ENCODE data around the gene NEK8.

NEK8 gene

DNA sequence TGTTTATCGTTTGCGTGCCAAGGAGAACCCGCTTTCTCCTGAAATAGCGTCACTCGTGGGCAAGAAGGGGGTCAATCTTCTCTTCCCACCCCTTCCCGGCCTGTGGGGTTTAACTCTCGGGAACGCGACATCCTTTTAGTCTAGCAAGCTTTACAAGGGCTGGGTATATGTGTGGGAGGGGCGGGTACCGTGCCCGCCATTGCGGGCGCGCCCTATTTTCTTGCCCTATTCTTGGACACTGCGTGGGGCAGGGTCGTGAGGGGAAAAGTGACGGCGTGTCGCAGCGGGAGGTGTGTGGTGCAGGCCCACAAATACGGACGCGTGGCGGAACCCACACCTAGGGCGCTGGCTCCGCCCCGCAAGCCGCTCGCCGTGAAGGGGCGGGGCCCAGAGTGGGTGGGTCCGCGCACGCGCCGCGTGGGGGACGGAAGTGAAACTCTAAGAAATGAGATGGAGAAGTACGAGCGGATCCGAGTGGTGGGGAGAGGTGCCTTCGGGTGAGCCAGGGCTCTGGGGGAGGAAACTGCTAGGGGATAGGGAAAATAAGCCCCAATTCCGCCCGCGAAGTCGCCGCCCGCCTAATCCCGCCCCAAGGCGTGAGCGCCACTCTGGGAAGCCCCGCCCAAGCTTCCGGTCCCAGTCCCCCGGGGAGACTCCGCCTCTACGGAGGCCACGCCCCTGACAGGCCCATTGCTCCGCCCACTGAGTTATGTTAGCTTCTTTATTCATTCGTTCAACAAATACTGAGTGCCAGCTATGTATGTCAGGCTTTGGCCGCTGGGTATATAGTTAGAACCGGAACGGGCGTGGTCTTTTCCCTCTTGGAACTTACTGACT, at the start of gene NEK8:
Gene NEK8 (plus strand): TSS at position 425 of the 837 bp plus-strand sequence. CDS start 26 bp downstream, at position 451.
- DNase-seq (ENCODE audit: low read depth), result no peak

DNA sequence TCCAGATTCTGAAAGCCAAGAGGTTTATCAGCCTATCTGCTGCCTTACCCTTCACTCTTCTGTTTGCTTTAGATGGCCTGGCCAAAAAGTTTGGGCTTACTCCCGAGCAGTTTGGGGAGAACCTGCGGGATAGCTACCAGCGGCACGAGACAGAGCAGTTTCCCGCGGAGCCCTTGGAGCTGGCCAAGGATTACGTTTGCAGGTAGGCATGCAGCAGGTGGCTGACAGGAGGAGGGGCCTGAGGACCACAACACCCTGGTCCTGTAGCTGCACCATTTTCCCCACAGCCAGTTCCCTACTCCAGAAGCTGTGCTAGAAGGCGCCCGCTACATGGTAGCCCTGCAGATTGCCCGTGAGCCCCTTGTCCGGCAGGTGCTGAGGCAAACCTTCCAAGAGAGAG, 45.9 kb upstream of the NEK8 start:
- no peak for DNase-seq (ENCODE audit: low read depth)

DNA sequence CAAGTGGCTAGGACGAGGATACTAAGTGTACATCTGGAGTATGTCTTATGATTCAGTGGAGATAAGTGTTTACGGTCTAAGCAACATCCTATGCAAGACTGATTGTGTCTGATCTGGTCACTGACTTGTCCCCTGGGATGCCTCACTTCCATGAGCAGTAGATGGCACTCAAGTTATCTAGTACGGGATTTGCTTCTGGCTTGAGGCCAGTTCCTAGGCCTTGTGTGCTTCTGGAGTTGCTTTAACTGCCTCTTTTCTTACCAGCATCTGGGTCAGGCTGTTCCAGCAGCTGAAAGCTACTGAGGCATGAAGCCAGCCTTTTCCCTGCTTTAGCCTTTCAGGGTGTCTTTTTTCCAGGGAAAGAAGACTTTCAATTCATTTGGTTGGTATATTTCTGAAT, 43.6 kb upstream of the NEK8 start:
- DNase-seq (ENCODE audit: low read depth), result no peak

- no peak for DNase-seq (ENCODE audit: low read depth)
Observed at GRCh38 chr17:28685366-28685765, 43.2 kb upstream of the NEK8 start.

DNA sequence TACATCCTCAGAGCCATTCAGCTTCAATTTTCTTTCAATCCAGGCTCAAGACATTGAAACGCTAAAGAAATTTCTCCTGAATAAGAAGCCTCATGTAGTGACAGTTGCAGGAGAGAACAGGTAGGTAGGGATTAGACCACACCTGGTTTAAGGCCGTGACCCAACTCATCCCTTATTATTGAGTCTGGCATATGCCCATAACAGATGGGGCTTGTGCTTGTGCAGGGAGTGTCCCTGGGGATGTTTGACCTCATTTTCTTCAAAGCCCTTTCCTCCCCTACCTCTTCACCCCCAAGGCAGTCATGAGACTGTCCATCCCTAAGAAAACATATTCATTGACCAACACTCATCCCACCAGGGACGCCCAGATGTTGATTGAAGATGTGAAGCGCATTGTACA, 42.3 kb upstream of the NEK8 start:
- DNase-seq (ENCODE audit: low read depth), result no peak

DNA sequence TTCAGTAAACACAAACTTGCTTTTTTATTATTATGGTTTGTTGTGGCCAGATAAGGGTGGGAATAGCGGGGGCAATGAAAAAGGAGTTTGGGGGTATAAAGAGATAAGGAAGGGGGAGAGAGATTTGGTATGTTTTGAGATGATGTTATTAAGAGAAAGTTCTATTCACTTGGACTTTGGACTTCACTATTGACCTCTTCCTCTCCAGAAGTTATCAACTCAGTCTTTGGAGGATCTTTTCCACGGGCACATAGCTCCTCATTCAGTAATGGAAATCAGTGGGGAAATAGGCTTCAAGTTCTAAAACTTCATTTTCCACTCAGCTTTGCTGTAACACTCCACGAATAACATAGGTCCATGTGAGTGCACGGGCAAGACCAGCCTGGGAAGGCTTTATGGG, 40.1 kb upstream of the NEK8 start:
- DNase-seq (ENCODE audit: low read depth), result no peak

GRCh38 chr17:28689011-28689410, 39.6 kb upstream of the NEK8 start:
- no peak for DNase-seq (ENCODE audit: low read depth)

- no peak for DNase-seq (ENCODE audit: low read depth)
Observed at GRCh38 chr17:28693869-28694268, 34.7 kb upstream of the NEK8 start.

DNA sequence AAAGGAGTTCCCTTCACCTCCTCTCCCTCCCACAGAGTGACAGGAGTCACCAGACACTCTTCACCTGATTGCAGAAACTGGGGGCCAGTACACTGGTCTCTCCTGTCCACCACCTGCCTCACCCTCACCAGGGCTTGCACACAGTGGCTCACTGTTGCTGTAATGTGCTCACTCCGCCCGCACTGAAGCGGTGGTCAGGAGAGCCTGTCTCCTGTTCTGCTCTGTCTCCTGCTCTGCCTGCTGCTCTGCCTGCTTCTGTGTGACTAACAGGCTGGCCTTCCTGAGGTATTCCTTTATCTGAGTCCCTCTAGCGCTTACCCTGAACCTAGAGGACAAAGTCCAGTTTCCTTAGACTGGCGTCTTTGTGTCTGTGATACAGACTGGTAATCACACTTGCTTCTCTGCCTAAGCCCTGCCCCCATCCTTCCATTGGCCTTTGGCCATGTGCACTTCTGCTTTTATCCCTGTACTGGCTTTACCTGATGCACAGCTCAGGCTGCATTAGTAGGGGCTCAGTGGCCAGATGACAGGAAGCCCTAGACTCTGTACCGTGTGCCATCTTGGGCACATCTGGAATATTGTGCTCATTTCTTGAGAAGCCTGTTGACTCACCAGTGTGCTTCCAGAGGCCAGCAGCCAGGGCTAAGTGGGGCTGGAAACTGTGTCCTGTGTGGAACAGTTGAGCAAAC, 30.2 kb upstream of the NEK8 start:
- no peak for DNase-seq (ENCODE audit: low read depth)

GRCh38 chr17:28700278-28700677, 28.3 kb upstream of the NEK8 start:
- DNase-seq (ENCODE audit: low read depth), result no peak

- DNase-seq (ENCODE audit: low read depth), result no peak
Observed at GRCh38 chr17:28700830-28701492, 27.6 kb upstream of the NEK8 start.

- no peak for DNase-seq (ENCODE audit: low read depth)
Observed at GRCh38 chr17:28702026-28702751, 26.4 kb upstream of the NEK8 start.

DNA sequence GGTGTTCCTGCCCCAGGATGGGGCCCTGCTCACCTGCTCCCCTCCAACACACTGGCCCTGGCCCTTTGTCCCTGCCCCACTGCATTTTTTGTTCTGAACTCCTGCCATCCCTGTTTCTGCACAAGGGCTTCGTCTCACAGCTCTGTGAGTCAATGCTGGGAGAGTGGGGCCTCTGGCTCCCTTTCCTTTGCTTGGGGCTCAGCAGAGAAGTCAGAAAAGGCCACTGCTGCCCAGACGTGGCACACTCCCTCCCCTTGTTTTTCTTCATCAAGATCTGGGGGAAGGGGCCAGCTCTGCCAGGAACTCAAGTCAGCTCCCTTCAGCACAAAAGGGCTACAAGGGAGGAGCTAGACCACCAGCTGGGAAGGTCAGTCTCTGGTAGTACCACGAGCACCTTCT, 25.8 kb upstream of the NEK8 start:
- DNase-seq (ENCODE audit: low read depth), result no peak

- no peak for DNase-seq (ENCODE audit: low read depth)
Observed at GRCh38 chr17:28703552-28704218, 24.9 kb upstream of the NEK8 start.

DNA sequence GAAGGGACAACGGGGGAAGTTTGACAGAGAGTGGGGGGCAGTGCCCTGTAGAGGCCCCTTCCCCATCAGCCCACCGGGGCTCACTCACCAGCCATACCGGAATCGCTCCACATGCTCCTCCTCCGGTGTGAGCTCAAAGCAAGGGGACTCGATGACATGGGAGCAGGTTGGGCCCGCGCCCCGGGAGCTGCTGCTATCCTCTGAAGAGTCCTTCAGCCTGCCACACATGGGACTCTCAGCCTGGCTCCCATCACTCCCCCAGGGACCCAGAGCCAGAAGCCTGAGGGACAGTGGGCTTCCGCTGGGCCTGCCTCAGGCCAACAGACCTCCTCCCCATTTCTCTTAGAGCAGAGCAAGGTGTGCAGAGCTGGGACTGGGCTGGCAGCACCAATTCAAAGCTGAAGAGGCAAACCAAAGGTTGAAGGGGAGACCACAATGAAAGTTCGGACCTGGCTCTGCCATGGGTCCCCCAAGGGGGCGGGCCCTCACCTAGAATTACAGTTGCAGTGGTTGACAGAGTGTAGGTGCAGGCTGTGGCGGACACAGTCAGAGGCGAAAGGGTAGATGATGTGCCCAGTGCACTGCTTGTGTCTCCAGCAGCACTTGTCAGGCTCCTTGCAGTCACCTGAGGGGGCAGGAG, 24.2 kb upstream of the NEK8 start:
- no peak for DNase-seq (ENCODE audit: low read depth)

DNA sequence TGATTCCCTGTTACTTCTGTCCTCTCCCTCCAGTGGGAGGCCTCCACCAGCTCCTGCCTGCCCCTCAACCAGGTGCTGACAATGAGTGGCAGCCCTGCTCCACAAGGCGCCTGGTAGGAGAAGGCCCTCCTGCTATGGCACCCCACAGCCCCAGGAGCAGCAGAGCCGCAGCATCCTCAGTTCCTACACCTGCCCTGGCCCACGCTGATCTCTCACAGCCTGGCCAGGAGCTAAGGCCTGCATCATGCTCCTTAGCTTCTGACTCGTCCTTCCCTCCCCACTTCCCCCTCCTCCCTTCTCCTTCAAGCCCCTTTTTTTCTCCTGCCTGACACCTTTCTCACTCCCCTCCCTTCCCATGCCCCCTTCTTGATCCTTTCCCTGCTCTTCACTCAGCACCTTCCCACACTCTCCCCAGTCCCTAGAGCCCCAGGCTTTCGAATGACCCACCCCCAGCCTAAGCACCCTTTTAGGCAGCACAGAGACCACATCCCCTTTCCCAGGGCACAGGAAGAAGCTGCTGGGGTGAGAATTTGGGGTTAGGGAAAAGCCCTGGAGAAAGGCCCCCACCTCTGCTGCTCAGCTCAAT, 23.4 kb upstream of the NEK8 start:
- DNase-seq (ENCODE audit: low read depth), result no peak

GRCh38 chr17:28705728-28706334, 22.8 kb upstream of the NEK8 start:
- DNase-seq (ENCODE audit: low read depth), result no peak

DNA sequence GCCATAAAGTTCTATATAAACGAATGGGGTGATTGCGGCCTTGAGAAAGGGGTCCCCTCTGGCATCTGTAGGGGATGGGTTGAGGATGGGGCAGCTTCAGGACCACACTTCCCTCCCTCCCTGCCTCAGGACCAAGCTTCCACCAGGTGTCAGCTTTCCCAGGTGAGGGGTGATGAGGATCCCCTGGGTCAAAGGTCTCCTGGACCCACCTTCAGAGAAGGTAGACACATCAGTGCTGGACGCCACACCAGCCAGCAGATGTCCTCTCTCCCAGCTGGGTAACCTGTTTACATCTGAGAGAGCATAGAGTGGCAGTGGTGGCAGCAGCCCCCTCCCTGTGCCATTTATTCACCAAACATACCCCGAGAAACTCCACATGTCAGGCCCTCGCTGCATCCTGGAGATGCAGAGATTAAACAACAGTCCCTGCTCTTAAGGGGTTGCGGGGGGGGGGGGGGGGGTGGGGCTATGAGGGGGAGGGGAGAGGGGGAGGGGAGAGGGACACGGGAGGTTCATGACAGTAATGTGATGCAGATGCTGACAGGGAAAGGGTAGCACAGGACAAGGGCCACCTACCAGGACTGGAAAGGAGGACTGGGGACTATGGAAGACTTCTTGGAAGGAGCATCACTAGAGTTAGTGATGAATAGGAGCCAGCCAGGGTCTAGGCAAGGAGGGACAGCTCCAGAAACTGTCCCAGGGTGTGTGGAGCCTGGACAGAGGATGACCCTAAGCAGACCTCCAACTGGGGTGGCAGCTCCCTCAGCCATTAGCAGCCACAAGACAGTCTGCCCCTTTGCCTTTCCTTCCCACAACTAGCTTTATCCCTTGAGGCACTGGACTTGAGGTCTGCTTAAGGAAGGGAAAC, 21.9 kb upstream of the NEK8 start:
- no peak for DNase-seq (ENCODE audit: low read depth)

- no peak for DNase-seq (ENCODE audit: low read depth)
Observed at GRCh38 chr17:28707339-28707720, 21.3 kb upstream of the NEK8 start.

All from GM04503 (cell line).